OCI-LY7 (cell line): ENCODE results near the gene LYRM1.

Source experiments
- CTCF ChIP-seq: fragments of 200-600 bp; sonication (generic); conservative IDR thresholded peaks from 2 replicates; pipeline ENCODE4 v1.5.1; 2014; ENCODE audit warnings: mild to moderate bottlenecking, antibody characterized with exemption, low read length, moderate library complexity, mixed read lengths
- EZH2phosphoT487 ChIP-seq: fragments of 200-600 bp; sonication (generic); IDR thresholded peaks from 2 replicates; pipeline ENCODE4 v1.6.1; 2018; ENCODE audit warnings: low read depth, borderline replicate concordance, mild to moderate bottlenecking, mixed run types, antibody characterized with exemption, low read length, moderate library complexity, mixed read lengths

GRCh38 chr16:20931066-20931600, 30.6 kb downstream of the LYRM1 start:
- TF ChIP-seq CTCF (no peak), EZH2phosphoT487 (no peak)
